Measurements from ENCODE around the gene CRACDL.

Gene CRACDL

GRCh38 chr2:98924910-98925309, 11.1 kb downstream of the CRACDL start:
- no peak for DNase-seq

- DNase-seq, result no peak
Measured at GRCh38 chr2:98924038-98924830, 11.8 kb downstream of the CRACDL start.

DNA sequence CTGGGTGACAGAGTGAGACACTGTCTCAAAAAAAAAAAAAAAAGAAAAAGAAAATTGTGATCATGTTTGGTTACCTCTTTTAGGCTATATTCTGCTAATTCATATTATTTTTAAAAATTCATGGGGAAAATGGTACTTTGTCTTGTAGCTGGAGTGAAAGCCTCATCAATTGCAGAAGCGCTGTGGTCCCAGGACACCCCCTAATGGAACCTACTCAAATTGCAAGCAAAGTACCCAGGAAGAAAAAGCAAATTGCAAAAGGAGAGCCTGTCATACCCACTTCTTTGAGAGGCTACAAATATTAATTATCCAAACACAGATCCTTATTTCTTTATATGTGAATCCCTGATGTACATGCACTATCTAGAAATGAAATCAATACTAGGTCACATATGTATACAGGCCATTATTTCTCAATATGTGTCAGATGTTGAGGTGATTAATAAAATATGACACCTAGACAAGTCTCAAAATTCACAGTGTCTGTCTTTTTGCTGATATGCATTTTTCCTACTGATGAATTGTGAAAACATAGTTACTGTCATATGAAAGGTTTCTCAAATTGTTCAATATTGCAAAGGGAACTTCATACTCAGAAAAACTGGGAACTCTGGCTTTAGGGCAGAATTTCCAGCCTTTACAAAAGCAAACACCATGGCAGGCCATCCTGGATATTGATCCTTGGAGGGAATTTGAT, 12.6 kb downstream of the CRACDL start:
- DNase-seq, result peak; percentile 27 to 34

GRCh38 chr2:98921062-98921461, 15.0 kb downstream of the CRACDL start:
- no peak for DNase-seq

DNA sequence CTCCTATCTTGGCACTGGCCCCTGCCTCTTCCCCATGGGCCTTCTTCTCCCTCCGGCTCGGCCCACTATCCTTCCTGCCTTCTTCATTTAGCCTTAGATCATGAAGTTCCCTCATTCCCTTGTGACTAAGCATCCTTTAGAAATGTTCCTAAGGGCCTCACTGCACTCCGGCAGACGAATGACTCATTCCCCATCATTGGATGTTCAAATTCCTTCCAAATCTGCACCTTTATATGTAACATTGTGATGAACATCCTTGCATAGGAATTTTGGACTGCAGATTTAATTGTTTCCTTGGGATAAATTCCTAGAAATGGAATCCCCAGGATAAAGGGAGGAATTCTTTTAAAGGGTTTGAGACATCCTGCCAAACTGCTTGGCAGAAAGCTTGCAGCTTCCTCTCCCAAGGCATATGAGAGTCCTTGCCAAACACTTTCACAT, 19.0 kb downstream of the CRACDL start:
- no peak for DNase-seq

DNA sequence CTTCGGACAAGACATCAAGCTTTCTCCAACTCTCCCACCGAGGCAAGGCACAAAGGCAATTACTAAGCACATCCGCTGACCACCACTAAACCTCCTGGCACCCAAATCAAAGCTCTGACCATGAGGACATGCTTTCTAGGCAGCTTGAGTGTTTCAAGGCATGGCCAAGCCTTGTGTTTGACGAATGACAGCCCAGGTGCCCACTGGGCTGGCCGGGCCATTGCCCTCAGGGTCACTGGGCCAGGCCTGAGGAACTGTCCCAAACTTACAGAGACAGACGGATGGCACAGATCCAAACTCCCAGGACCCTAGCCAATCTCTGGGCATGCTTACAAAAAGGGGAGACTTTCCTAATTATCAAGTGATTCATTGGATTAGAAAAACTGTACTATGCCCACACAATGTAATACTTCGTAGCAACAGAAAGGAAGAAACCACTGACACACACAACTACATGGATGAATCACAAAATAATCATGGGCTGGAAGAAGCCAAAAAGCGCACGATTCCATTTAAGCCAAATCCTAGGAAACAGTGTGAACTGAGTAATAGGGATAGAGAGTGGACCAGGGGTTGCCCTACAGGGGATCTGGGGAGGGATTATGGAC, 20.2 kb downstream of the CRACDL start:
- DNase-seq, result no peak

DNA sequence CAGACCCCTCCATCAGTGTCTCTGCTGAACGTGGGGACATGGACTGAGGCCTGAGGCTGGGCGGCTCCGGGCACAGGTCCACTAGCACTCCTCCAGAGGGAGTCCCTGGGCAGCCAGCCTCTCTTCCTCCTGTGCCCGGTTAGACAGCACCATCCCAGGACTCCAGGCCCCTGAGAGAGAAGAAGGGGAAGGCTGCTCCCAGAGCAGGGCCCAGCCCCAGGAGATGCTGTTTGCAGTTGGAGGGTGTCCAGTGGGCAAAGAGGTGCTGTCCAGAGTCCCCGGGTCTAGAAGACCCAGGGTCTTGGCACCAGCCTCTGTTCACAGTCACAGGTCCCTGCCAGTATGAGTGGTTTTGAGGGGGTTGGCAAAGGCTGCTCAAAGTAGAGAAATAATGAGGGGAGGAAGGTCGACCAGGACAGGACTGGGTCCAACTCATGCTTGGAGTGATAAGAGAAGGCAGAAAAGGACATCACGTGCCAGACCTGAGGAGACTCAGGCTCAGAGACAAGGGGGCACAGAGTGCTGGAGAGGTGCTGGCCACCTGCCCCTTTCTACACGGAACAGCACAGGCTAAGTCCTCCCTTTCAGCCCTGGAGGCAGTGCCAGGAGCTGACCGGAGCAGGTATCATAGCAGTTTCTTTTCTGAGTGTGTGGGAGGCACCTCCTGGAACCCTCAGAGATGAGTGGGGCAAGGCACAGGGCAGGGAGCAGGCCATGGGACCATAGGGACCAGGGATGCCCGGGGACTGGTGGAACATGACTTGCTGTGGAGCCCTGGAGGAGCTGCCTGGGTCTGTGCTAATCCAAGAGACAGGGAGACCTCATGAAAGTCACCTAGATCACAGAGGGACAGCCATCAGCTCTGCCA, 21.1 kb downstream of the CRACDL start:
- DNase-seq, result no peak

DNA sequence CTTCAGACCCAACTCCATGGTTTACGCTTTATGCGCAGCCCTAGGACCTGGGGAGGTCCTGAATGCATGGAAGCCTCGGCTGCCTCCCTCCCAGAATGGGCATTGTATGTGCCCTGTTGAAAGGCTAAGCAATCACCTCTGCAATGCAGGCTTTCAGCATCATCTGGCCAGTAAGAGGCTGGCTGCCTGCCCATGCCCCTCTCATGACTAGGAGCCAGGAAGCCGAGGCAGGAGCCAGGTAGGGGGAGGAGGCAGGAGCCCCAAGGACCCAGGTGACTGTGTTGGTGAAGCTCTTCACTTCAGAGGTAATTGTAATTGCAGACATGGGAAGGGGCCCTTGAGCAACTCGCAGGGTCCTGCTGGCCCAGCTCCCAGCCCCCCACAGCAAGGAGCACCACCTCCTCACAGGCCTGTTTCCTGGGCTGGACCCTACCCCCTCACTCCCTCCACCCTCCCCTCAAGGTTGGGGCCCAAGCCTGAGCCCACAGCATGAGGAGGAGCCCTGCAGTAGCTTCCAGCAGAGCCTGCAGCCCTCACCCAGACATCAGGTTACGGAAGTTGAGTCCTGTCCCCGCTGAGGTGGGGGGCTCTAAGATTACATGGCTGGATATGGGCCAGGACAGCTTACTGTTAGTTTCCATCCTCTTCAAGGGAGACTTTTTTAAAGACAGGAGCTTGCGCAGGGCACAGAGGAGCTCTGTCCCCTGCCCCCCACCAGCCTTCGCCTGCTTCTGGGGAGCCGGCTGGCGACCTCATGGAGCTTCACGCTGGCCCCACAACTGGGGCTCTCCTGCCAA, 21.9 kb downstream of the CRACDL start:
- DNase-seq, result no peak

- DNase-seq, result no peak
Measured at GRCh38 chr2:98912957-98913915, 22.8 kb downstream of the CRACDL start.

DNA sequence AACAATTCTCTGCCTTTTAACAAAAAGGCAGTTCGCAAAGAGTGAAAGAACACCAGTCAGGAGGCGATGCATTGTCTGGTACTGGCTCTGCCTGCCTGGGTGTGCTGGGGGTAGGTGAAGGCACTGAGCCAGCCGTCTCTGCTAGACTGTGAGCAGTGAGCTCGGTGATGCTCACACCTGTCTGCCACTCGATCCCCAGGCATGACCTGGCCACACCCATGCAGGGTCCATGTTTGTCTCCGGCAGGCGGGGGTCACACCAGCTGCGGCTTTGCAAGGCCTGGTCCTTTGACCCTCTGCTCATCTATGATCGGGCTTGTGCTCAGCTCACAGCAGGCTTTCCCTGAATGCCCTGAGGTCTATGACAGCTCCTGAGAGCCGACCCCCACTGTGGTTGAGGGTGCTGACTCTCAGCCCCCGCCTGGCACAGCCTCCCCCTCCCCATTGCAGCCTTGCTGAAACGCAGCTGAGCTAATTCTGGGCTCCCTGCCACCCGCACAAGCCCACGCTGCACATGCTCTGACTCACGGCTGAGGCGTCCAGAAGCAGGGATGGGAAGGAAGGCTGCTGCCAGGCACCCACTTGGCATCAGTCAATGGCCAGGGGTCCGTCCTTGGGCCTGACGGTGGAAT, 23.7 kb downstream of the CRACDL start:
- no peak for DNase-seq

DNA sequence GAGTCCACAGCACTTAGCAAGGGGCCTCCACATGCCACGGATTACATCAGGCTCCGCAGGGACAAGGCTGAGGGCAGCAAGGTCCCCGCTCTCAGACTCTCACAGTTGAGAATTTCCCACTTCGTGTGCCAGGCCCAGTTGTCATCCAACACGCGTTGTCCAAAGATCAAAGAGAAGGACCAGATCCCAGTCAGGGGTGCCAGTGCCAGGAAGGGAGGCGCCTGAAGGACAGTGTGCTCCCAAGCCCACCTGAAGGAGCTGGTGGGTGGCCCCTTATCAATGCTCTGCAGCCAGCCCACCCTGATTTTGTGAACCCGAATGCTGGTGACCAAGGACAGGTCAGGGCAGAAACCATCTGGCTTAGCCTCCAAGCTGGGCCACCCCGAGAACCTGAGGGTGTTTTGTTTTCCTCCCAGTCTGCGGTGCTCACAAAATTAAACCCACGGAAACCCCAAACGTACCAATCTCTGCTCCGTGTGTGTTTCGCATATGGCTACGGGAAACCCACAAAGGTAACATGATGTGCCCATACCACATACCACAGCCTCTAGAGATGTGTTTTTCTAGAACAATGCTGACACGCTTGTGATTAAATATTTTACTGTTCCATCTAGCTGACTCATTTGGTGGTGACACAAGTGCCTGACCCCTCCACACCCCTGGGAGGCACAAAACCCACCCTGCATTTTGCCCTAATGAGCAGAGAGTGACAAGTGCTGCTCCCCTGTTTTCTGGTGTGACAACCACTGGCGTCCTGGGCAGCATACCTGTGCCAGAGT, 24.5 kb downstream of the CRACDL start:
- no peak for DNase-seq

DNA sequence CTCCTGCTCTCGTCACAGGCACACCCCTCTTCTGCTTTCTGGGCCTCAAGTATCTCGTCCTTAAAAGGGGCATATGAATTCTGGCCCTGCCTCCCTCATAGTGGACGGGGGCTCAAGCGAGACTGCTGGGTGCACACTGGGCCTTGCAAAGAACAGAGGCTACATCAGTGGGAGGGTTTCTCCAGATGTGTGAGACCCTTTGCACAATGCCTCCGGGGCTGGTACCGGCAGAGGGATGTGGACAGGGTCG, 25.0 kb downstream of the CRACDL start:
- DNase-seq, result no peak

DNA sequence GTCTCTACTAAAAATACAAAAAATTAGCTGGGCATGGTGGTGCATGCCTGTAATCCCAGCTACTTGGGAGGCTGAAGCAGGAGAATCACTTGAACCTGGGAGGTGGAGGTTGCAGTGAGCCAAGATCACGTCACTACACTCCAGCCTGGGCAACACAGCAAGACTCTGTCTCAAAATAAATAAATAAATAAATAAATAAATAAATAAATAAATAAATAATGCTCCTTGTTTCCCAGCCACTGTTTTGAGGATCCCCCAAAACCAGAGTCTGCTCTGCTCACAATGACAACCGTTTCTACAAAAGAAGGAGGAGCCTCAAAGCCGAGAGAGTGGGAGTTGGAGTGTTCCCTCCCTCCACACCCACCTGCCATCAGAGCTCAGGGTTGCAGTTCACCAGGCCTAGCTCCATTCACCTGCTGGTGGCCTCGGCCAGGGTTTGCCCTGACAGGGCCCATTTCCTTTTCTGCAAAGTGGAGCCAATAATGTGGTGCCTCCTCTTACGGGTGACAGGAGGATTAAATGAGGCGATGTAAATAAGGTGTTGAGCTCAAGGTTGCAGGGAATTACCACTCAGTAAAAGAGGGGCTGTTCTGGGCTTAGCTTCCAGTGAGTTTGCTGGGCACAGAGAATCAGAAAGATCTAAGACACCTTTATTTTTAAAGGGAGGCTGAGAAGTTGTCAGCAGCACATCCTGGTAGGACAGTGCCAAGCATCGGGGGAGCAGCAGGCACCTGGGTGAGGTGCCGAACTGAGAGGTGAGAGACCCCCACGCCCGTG, 25.5 kb downstream of the CRACDL start:
- no peak for DNase-seq

DNA sequence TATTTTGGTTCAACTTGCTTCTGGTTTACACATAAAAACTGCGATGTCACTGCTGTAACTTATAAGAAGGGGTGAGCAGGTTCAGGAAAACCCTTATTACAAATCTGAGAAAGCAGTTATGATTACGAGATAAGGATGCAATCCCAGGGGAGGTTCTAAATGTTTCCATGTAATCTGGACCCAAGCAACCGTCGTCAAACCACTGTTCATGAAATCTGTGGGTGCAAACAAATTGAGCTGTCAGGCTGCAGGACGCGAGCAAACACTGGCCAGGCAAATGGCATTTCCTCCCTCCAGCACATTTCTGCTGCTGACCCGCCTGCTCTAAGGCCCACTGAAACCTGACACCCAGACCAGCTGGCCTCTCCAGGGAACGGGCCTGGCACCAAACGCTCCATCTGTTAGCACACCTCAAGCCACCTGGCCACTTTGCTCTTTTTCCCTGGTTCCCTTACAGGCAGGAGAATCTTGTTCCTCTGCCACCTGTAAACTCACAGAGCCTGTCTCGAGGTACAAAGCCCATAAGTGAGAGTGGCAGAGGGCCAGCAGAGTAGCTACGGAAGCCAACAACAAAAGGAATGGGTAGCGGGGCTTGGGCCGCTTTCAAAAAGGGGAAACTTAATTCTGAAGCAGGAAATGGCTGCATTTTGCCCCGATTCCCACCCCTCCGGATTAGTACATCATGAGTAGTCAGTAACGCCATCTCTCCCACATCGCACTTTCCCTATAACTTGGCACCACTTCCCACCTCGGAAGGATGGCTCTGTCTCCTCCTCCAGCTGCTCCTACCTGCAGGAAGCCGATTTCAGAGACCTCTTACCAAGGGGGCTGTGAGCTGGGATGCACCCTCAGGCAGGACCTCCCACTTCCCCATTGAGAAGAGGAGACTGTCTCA, 26.5 kb downstream of the CRACDL start:
- DNase-seq, result no peak

DNA sequence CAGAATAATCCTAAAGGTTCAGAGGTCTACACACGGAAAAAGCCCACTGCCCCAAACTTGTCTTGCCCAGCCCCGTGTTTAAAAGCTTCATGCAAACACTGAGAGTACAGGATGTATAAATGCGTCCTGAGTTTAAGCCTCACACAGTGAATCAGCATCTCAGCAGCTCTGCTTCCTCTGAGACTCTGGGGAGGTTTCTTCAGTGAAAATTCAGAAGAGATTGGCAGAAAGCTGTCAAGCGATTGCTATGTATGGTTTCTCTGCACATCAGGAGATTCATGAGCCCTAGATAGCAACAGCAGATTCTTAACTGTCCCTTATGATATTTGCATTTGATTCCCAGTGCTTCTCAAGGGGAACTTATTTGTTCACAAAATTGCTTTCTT, 27.1 kb downstream of the CRACDL start:
- DNase-seq, result no peak

DNA sequence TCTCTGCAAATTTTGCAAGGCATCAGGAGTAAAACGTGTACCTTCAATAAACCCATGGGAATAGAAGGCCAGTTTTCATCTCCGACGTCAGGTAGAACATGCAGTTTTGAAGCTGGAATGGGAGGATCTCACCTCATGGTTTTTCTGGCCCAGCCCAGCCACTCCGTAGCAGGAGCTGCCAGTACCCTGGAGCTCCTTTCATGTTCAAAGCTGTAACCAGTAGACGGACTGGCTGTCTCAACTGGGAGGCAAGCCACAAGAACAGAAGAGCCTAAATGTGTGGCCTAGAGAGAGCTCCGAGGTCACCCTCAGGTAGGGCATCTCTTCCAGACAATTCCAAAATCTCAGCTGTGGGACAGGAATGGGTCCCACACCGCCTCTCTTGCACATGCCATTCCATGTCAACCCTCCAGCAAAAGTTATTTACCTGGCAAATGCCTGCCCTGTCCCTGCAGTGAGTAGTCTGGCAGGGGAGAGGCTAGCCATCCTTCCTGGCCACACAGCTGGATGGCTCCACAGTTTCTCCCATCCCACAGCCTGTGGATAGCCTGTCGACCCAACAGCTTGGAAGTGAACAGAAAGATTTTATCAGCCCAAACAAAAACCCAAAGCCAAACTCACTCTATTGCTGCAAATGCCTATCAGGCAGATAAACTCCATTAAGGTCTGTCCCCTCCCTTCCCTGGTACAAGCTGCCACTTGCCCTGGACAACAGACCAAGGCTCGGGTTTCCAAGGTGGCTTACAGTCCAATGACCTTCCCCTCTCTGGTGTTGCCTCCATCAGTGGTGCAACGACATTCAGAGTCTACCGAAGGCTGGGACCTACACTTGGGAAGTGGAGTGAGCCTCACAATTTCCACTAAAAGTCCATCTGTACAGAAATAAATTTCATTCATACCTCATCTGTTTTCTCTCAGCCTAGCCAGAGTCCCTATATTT, 27.8 kb downstream of the CRACDL start:
- DNase-seq, result no peak

GRCh38 chr2:98907385-98907784, 28.6 kb downstream of the CRACDL start:
- no peak for DNase-seq

Measured in Kasumi-1 (cell line).